Measurements from ENCODE around the gene ATP6V0C. TPM values are rescaled to one million over a fixed set of nuclear protein-coding genes. Genes with fewer than 3 reads are reported as not detected.

ATP6V0C gene
- total RNA-seq, 1 experiment from 2014 or later = 176 TPM

DNA sequence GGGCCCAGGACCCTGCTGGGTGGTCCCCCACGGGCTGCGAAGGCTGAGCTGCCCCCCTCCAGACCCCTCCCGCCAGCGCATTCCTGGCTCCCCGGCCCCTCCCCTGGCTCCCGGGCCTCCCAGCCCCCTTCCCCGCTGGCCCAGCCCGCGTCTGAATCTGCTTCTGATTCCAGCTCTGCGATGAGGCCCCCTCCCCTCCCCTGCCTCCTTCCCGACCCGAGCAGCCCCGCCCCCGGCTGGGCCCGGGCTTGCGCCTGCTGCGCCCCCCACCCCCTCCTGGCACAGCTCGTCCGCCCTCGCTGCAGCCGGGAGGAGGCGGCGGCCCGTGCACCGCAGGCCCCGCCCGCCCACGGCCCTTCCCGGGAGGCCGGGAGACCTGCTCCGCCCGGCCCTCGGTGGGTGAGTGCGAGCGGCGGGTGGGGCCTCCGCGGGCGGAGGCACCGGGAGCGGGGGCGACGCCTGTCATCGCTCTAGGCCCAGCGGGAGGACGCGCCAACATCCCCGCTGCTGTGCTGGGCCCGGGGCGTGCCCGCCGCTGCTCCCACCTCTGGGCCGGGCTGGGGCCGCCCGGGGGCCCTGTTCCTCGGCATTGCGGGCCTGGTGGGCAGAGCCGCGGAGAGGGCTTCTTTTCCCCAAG lies 42.6 kb upstream of the ATP6V0C start, which contains the start of gene NTN3:
Gene NTN3 (plus strand): TSS at position 282 of the 637 bp plus-strand sequence. CDS start 405 bp downstream, outside the sequence.
- WGBS (ENCODE audit: extremely low coverage, insufficient read length, low lambda C conversion rate) = no CpG with 5 or more reads among the region's 59 CpGs
- H3K4me3 Mint-ChIP-seq = peak within 1 kb of the TSS; percentile 17 to 56; a peak in 4 of 5 replicates
- H3K27me3 ChIP-seq (ENCODE audit: insufficient read depth, low read length) = peaks cover 18% of the 10 kb centered on the region; the same call in 1 of the 2 replicates
- H3K56ac ChIP-seq (ENCODE audit: insufficient read length, low read depth, low read length) = no peak within 1 kb of the TSS
- H3K4me1 ChIP-seq (ENCODE audit: insufficient read depth, low read length) = no peaks in the 10 kb centered on the region
- H2BK5ac ChIP-seq (ENCODE audit: insufficient read length, low read length) = no peak within 1 kb of the TSS
- no peak within 1 kb of the TSS for H2BK12ac ChIP-seq (ENCODE audit: insufficient read length, low read depth, low read length)
- TF ChIP-seq, protein P1, sequence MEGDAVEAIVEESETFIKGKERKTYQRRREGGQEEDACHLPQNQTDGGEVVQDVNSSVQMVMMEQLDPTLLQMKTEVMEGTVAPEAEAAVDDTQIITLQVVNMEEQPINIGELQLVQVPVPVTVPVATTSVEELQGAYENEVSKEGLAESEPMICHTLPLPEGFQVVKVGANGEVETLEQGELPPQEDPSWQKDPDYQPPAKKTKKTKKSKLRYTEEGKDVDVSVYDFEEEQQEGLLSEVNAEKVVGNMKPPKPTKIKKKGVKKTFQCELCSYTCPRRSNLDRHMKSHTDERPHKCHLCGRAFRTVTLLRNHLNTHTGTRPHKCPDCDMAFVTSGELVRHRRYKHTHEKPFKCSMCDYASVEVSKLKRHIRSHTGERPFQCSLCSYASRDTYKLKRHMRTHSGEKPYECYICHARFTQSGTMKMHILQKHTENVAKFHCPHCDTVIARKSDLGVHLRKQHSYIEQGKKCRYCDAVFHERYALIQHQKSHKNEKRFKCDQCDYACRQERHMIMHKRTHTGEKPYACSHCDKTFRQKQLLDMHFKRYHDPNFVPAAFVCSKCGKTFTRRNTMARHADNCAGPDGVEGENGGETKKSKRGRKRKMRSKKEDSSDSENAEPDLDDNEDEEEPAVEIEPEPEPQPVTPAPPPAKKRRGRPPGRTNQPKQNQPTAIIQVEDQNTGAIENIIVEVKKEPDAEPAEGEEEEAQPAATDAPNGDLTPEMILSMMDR (conservative IDR thresholded peaks at IDR 0.05) = no peak
- no peak within 1 kb of the TSS for H3K14ac ChIP-seq (ENCODE audit: insufficient read depth, low read length)
- H3K18ac ChIP-seq (ENCODE audit: insufficient read length, low read depth, low read length) = no peak within 1 kb of the TSS
- H3K27me3 Mint-ChIP-seq (ENCODE audit: low read depth) = peaks cover 40% of the 10 kb centered on the region
- H3K4ac ChIP-seq (ENCODE audit: low read depth, low read length) = no peak within 1 kb of the TSS
- H4K20me1 ChIP-seq (ENCODE audit: control insufficient read depth, insufficient read depth, insufficient read length) = no peaks in the 10 kb centered on the region
- H3K36me3 Mint-ChIP-seq (ENCODE audit: insufficient read depth in 1 of 3, low read depth in 3 of 3) = no peaks in the 10 kb centered on the region
- H2AK5ac ChIP-seq (ENCODE audit: insufficient read length, low read length) = no peak within 1 kb of the TSS
- no peak within 1 kb of the TSS for H2BK20ac ChIP-seq (ENCODE audit: low read depth, low read length, poor library complexity, severe bottlenecking)
- H3K27ac ChIP-seq (ENCODE audit: insufficient read length, low read depth, low read length) = no peak within 1 kb of the TSS
- H3K4me2 ChIP-seq (ENCODE audit: insufficient read depth, insufficient read length, low read length) = peak within 1 kb of the TSS; percentile 8
- H3K4me1 Mint-ChIP-seq = peaks cover 25 to 30% of the 10 kb centered on the region in 2 experiments
- H2BK15ac ChIP-seq (ENCODE audit: low read depth, low read length) = no peak within 1 kb of the TSS
- H3T11ph ChIP-seq (ENCODE audit: low read length) = no peak within 1 kb of the TSS
- no peak within 1 kb of the TSS for H4K91ac ChIP-seq (ENCODE audit: insufficient read length, low read depth, low read length)
- no peaks in the 10 kb centered on the region for H3K9me3 ChIP-seq (ENCODE audit: control insufficient read depth, low read depth, low read length)
- no peak within 1 kb of the TSS for H2BK120ac ChIP-seq (ENCODE audit: low read depth, low read length, poor library complexity, severe bottlenecking)
- no peaks in the 10 kb centered on the region for H3K79me1 ChIP-seq (ENCODE audit: insufficient read depth, low read depth, low read length, poor library complexity, severe bottlenecking)
- H3K9me3 Mint-ChIP-seq = no peaks in the 10 kb centered on the region
- no peaks in the 10 kb centered on the region for H3K79me2 ChIP-seq (ENCODE audit: insufficient read depth, low read length)
- no peak within 1 kb of the TSS for H4K5ac ChIP-seq (ENCODE audit: insufficient read length, low read depth, low read length)
- peaks cover 15% of the 10 kb centered on the region for H3K23me2 ChIP-seq (ENCODE audit: insufficient read length, low read depth, low read length, poor library complexity, severe bottlenecking)
- no peak within 1 kb of the TSS for H3K27ac Mint-ChIP-seq
- H3K23ac ChIP-seq (ENCODE audit: insufficient read length, low read depth, low read length) = no peak within 1 kb of the TSS
- H3K9ac ChIP-seq (ENCODE audit: extremely low read depth, insufficient read length, low read length) = no peak within 1 kb of the TSS
- H4K8ac ChIP-seq (replicated peaks; ENCODE audit: insufficient read length, low read depth, low read length) = no peak within 1 kb of the TSS
- peak; percentile 67 for DNase-seq
- H2AFZ ChIP-seq (ENCODE audit: low read length) = no peak within 1 kb of the TSS
